GM08714 (cell line): ENCODE results near the gene CORO1C.
A peak's percentile ranks its signal among the peaks of the same experiment; 100 is the strongest.

Experiments used
- H3K4me3 ChIP-seq: fragments of 200-500 bp; sonication (Bioruptor generic); 2 replicates; pipeline ENCODE4 v1.5.1; 2014; ENCODE audit warnings: mild to moderate bottlenecking, low read length, inconsistent platforms
- ZNF274 ChIP-seq: IDR thresholded peaks from 2 replicates; pipeline ENCODE4 v1.6.1; 2012; ENCODE audit warnings: mild to moderate bottlenecking, low read depth, low read length

The CORO1C gene

GRCh38 chr12:108690191-108690518, 41.2 kb downstream of the CORO1C start:
- TF ChIP-seq ZNF274 = no peak
- peak overlapping the region; percentile 19; the same call in 1 of the 2 replicates for H3K4me3 ChIP-seq

GRCh38 chr12:108689314-108690190, 41.8 kb downstream of the CORO1C start:
- no peak for TF ChIP-seq ZNF274
- H3K4me3 ChIP-seq = peak overlapping the region; percentile 19; the same call in 1 of the 2 replicates

GRCh38 chr12:108686780-108687179, 44.5 kb downstream of the CORO1C start:
- TF ChIP-seq ZNF274 = no peak
- no peak overlapping the region for H3K4me3 ChIP-seq

GRCh38 chr12:108685469-108686260, 45.7 kb downstream of the CORO1C start:
- TF ChIP-seq ZNF274 = no peak
- no peak overlapping the region for H3K4me3 ChIP-seq

- no peak for TF ChIP-seq ZNF274
Observed at GRCh38 chr12:108683906-108684556, 47.3 kb downstream of the CORO1C start.

GRCh38 chr12:108681317-108681716, 50.0 kb downstream of the CORO1C start:
- no peak overlapping the region for H3K4me3 ChIP-seq
- TF ChIP-seq ZNF274 = no peak

More at GRCh38 chr12:108683906-108684556, 47.3 kb downstream of the CORO1C start:
- no peak overlapping the region for H3K4me3 ChIP-seq

GRCh38 chr12:108679106-108679681, 52.1 kb downstream of the CORO1C start:
- TF ChIP-seq ZNF274 = no peak
- H3K4me3 ChIP-seq = no peak overlapping the region

GRCh38 chr12:108678104-108678730, 53.1 kb downstream of the CORO1C start:
- TF ChIP-seq ZNF274 = no peak
- H3K4me3 ChIP-seq = no peak overlapping the region

- no peak for TF ChIP-seq ZNF274
- no peak overlapping the region for H3K4me3 ChIP-seq
Observed at GRCh38 chr12:108677381-108677780, 53.9 kb downstream of the CORO1C start.

- no peak overlapping the region for H3K4me3 ChIP-seq
- no peak for TF ChIP-seq ZNF274
Observed at GRCh38 chr12:108676707-108677106, 54.6 kb downstream of the CORO1C start.

GRCh38 chr12:108675792-108676191, 55.5 kb downstream of the CORO1C start:
- TF ChIP-seq ZNF274 = no peak
- no peak overlapping the region for H3K4me3 ChIP-seq

GRCh38 chr12:108672054-108672453, 59.3 kb downstream of the CORO1C start:
- TF ChIP-seq ZNF274 = no peak
- H3K4me3 ChIP-seq = no peak overlapping the region

- TF ChIP-seq ZNF274 = no peak
Observed at GRCh38 chr12:108671110-108671509, 60.2 kb downstream of the CORO1C start.

More at GRCh38 chr12:108671110-108671509, 60.2 kb downstream of the CORO1C start:
- no peak overlapping the region for H3K4me3 ChIP-seq
